DLD1 (cell line): ENCODE results near the gene TRIM46.
"Not testable (repeated sequence)": the region's sequence is repeated elsewhere in the genome, so short reads cannot be mapped to it uniquely, and the experiment has no call there.

Experiments
- in situ Hi-C: cut with HindIII; loops from 2 replicates; pipeline ENCODE4 v1.10.0; 2017; ENCODE audit warnings: low sequenced_read_pairs

Gene TRIM46

GRCh38 chr1:155137154-155137949 is 36.3 kb upstream of the TRIM46 start:
- in situ Hi-C loops: no loop called here

- in situ Hi-C loops: no loop called here
Measured at GRCh38 chr1:155139895-155140629, 33.6 kb upstream of the TRIM46 start, which contains the start of gene DPM3. Gene DPM3, minus strand, starts transcription at chr1:155140531. Its CDS starts 291 bp downstream, at chr1:155140240.

- in situ Hi-C loops: no loop called here
Measured at GRCh38 chr1:155140630-155140953, 33.1 kb upstream of the TRIM46 start.

- in situ Hi-C loops: no loop called here
Measured at GRCh38 chr1:155141749-155142148, 31.9 kb upstream of the TRIM46 start.

- in situ Hi-C loops: no loop called here
Measured at GRCh38 chr1:155145491-155145890, 28.2 kb upstream of the TRIM46 start.

- in situ Hi-C loops: not testable (repeated sequence)
Measured at GRCh38 chr1:155155996-155156643, 17.5 kb upstream of the TRIM46 start.

GRCh38 chr1:155158991-155159390 is 14.7 kb upstream of the TRIM46 start:
- in situ Hi-C loops: no loop called here

- in situ Hi-C loops: no loop called here
Measured at GRCh38 chr1:155160128-155160527, 13.5 kb upstream of the TRIM46 start.

- in situ Hi-C loops: not testable (repeated sequence)
Measured at GRCh38 chr1:155162631-155163030, 11.0 kb upstream of the TRIM46 start.

- in situ Hi-C loops: not testable (repeated sequence)
Measured at GRCh38 chr1:155163785-155164184, 9.9 kb upstream of the TRIM46 start.

GRCh38 chr1:155164625-155165024 is 9.0 kb upstream of the TRIM46 start:
- in situ Hi-C loops: not testable (repeated sequence)

GRCh38 chr1:155166051-155166470 is 7.6 kb upstream of the TRIM46 start:
- in situ Hi-C loops: no loop called here

GRCh38 chr1:155166471-155167165 is 7.0 kb upstream of the TRIM46 start:
- in situ Hi-C loops: no loop called here

- in situ Hi-C loops: no loop called here
Measured at GRCh38 chr1:155167166-155168104, 6.2 kb upstream of the TRIM46 start.

GRCh38 chr1:155168105-155168445 is 5.6 kb upstream of the TRIM46 start:
- in situ Hi-C loops: not testable (repeated sequence)

GRCh38 chr1:155168456-155169210 is 5.0 kb upstream of the TRIM46 start:
- in situ Hi-C loops: no loop called here

- in situ Hi-C loops: no loop called here
Measured at GRCh38 chr1:155169541-155169940, 4.1 kb upstream of the TRIM46 start.

GRCh38 chr1:155170101-155170785 is 3.4 kb upstream of the TRIM46 start:
- in situ Hi-C loops: no loop called here

- in situ Hi-C loops: no loop called here
Measured at GRCh38 chr1:155170806-155171205, 2.8 kb upstream of the TRIM46 start.
